GM18508 (cell line): ENCODE data around the gene TRAFD1.
"Not testable (repeated sequence)": the region's sequence is repeated elsewhere in the genome, so short reads cannot be mapped to it uniquely, and the experiment has no call there.

Source experiments
- ATAC-seq: cut with Tn5 transposase; IDR thresholded peaks from one replicate; pipeline ENCODE4 v1.9.1; 2021; ENCODE audit warnings: moderate number of reproducible peaks; ENCODE audit not compliant: insufficient read depth, unreplicated experiment

The TRAFD1 gene

GRCh38 chr12:112153893-112154219 lies 28.5 kb downstream of the TRAFD1 start:
- ATAC-seq: no peak

GRCh38 chr12:112158461-112159145 lies 33.2 kb downstream of the TRAFD1 start:
- not testable (repeated sequence) for ATAC-seq

- no peak for ATAC-seq
Measured at GRCh38 chr12:112159146-112159541, 33.8 kb downstream of the TRAFD1 start.

- ATAC-seq: no peak
Measured at GRCh38 chr12:112160611-112161010, 35.3 kb downstream of the TRAFD1 start.

GRCh38 chr12:112161711-112162110 lies 36.4 kb downstream of the TRAFD1 start:
- no peak for ATAC-seq

- no peak for ATAC-seq
Measured at GRCh38 chr12:112162241-112162790, 37.0 kb downstream of the TRAFD1 start.

GRCh38 chr12:112163056-112163455 lies 37.7 kb downstream of the TRAFD1 start:
- ATAC-seq: no peak

GRCh38 chr12:112163471-112163991 lies 38.2 kb downstream of the TRAFD1 start:
- no peak for ATAC-seq

GRCh38 chr12:112164011-112164660 lies 38.8 kb downstream of the TRAFD1 start:
- ATAC-seq: no peak

- no peak for ATAC-seq
Measured at GRCh38 chr12:112165624-112166023, 40.3 kb downstream of the TRAFD1 start.

- no peak for ATAC-seq
Measured at GRCh38 chr12:112166051-112167015, 41.0 kb downstream of the TRAFD1 start.

GRCh38 chr12:112167031-112167461 lies 41.7 kb downstream of the TRAFD1 start:
- ATAC-seq: no peak

GRCh38 chr12:112167718-112168525 lies 42.6 kb downstream of the TRAFD1 start:
- no peak for ATAC-seq

- ATAC-seq: no peak
Measured at GRCh38 chr12:112168561-112168971, 43.2 kb downstream of the TRAFD1 start.

- ATAC-seq: no peak
Measured at GRCh38 chr12:112169161-112169872, 44.0 kb downstream of the TRAFD1 start.

- ATAC-seq: no peak
Measured at GRCh38 chr12:112169966-112170365, 44.6 kb downstream of the TRAFD1 start.

GRCh38 chr12:112170376-112170775 lies 45.0 kb downstream of the TRAFD1 start:
- no peak for ATAC-seq

GRCh38 chr12:112170971-112171596 lies 45.7 kb downstream of the TRAFD1 start:
- ATAC-seq: no peak
